SW 1271 (cell line): Measurements from ENCODE around the gene AHCYL2.
A peak's percentile ranks its signal among the peaks of the same experiment; 100 is the strongest.

ENCODE experiments used
- DNase-seq, 2 experiments: peaks; one replicate each; lab custom pipeline; 2025; lab: John Stamatoyannopoulos, UW

The AHCYL2 gene

GRCh38 chr7:129224251-129225205 is at the start of gene AHCYL2:
TSS of gene AHCYL2 (plus strand) at chr7:129225030.
- DNase-seq: peak; percentile 94 to 95

GRCh38 chr7:129176916-129177710 is 47.7 kb upstream of the AHCYL2 start:
- DNase-seq: no peak

GRCh38 chr7:129184981-129185670 is 39.7 kb upstream of the AHCYL2 start:
- no peak for DNase-seq

- no peak for DNase-seq
Observed at GRCh38 chr7:129186749-129187260, 38.0 kb upstream of the AHCYL2 start.

GRCh38 chr7:129187681-129188371 is 37.0 kb upstream of the AHCYL2 start:
- no peak for DNase-seq

GRCh38 chr7:129188372-129188891 is 36.4 kb upstream of the AHCYL2 start, which contains the start of gene SMO:
TSS of gene SMO (plus strand) at chr7:129188633. CDS start at chr7:129189152, 519 bp downstream.
- DNase-seq: no peak

GRCh38 chr7:129188892-129189660 is 35.8 kb upstream of the AHCYL2 start:
- DNase-seq: no peak

- DNase-seq: no peak
Observed at GRCh38 chr7:129189661-129190310, 35.0 kb upstream of the AHCYL2 start.

- DNase-seq: no peak
Observed at GRCh38 chr7:129191272-129191671, 33.6 kb upstream of the AHCYL2 start.

- DNase-seq: no peak
Observed at GRCh38 chr7:129193892-129194291, 30.9 kb upstream of the AHCYL2 start.

- no peak for DNase-seq
Observed at GRCh38 chr7:129197771-129198170, 27.1 kb upstream of the AHCYL2 start.

- no peak for DNase-seq
Observed at GRCh38 chr7:129199406-129199805, 25.4 kb upstream of the AHCYL2 start.

- no peak for DNase-seq
Observed at GRCh38 chr7:129202058-129202777, 22.6 kb upstream of the AHCYL2 start.

- DNase-seq: no peak
Observed at GRCh38 chr7:129203050-129203741, 21.6 kb upstream of the AHCYL2 start.

- DNase-seq: no peak
Observed at GRCh38 chr7:129205126-129205818, 19.6 kb upstream of the AHCYL2 start.

- no peak for DNase-seq
Observed at GRCh38 chr7:129205987-129206785, 18.6 kb upstream of the AHCYL2 start.

- no peak for DNase-seq
Observed at GRCh38 chr7:129208667-129209066, 16.2 kb upstream of the AHCYL2 start.
